ENCODE measurements around the gene RGL1.

- TF ChIP-seq CTCF (IDR thresholded peaks at IDR 0.05) (no peak), POLR2A (IDR thresholded peaks at IDR 0.05) (no peak), POLR2AphosphoS5 (IDR thresholded peaks at IDR 0.05) (no peak)
These were observed 87.5 kb downstream of the RGL1 start for GRCh38 chr1:183892351-183892793.
